ENCODE data around the gene DHRS7C.

GRCh38 chr17:9825641-9826150 is 34.3 kb upstream of the DHRS7C start, which contains the start of gene GLP2R:
- TF ChIP-seq CTCF (IDR thresholded peaks at IDR 0.05; ENCODE audit: low read depth, low read length) (no peak), EZH2phosphoT487 (IDR thresholded peaks at IDR 0.05; ENCODE audit: low read depth) (no peak)

Measured in OCI-LY3 (cell line).